GM10266 (cell line): ENCODE measurements around the gene AUTS2.

Experiments
- DNase-seq: peaks from one replicate; pipeline ENCODE4 v3.0.0; 2012; ENCODE audit errors: extremely low spot score
- TF ChIP-seq, protein P1 (sequence below): IDR thresholded peaks from 2 replicates; pipeline ENCODE4 v1.5.1; 2012; ENCODE audit warnings: mild to moderate bottlenecking, low read depth; ENCODE audit not compliant: control insufficient read depth, insufficient read depth; ENCODE audit errors: missing control alignments

The AUTS2 gene

DNA sequence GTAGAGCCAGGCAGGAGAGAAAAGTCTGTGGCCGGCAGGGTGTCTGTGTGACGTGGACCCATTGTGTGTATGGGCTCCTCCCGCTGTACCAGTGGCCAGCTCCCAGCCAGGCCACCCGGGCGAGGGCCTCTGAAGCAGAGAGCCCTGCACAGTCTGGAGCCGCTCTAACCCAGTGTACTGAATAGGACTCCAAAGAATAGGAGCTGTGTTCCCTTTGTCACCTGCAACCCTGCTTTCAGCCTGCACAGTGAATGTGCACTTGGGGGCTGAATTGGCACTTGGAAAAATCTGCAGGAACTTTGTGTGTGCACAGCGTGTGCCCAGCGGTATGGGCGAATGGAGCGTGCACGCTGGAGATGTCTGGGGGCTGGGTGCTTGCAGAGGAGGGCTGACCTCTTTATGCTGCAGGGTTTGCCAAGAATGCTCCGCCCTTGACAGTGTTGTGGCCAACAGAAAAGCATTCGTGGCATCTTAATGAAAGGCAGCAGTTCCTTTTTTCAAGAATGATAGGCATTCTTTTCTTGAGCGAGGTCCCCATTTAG lies 216.2 kb downstream of the AUTS2 start:
- TF ChIP-seq, protein P1, sequence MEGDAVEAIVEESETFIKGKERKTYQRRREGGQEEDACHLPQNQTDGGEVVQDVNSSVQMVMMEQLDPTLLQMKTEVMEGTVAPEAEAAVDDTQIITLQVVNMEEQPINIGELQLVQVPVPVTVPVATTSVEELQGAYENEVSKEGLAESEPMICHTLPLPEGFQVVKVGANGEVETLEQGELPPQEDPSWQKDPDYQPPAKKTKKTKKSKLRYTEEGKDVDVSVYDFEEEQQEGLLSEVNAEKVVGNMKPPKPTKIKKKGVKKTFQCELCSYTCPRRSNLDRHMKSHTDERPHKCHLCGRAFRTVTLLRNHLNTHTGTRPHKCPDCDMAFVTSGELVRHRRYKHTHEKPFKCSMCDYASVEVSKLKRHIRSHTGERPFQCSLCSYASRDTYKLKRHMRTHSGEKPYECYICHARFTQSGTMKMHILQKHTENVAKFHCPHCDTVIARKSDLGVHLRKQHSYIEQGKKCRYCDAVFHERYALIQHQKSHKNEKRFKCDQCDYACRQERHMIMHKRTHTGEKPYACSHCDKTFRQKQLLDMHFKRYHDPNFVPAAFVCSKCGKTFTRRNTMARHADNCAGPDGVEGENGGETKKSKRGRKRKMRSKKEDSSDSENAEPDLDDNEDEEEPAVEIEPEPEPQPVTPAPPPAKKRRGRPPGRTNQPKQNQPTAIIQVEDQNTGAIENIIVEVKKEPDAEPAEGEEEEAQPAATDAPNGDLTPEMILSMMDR: no peak
- DNase-seq: no peak

DNA sequence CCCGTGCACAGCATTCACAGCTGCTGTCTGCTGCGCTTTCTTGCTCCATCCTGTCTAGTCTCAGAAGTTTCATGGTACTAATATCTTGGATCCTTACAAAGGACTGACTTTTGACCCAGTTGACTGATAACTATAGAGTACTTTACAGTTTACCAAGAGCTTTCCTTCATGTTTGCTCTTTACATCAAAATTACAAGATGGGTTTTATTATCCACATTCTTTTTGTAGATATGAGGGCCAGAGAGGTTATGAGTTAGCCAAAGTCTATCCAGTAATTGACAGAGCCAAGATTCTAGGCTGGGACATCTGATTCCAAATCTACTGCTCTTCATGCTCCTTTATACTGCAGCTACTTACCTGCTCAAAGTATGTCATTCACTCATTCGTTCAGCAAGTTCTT lies 218.2 kb downstream of the AUTS2 start:
- DNase-seq: no peak
- TF ChIP-seq, protein P1: no peak

DNA sequence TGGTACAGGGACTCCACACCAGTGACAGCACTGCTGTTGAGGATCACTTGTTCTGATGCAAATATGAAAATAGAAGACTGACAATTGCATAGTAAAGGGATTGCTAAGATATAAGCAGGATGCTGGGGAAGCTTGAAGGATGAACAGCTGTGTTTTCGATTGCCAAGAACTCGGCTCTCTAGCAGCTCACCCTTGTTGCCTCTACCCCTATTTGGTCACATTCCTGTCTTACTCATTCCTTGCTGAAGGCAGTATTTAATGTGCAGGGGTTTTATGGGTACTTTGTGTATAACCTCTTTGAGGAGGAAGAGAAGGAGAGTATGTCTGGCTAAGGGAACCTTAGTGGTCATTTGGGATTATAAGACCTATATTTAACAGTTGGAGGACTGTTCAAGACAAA lies 218.8 kb downstream of the AUTS2 start:
- DNase-seq: no peak
- TF ChIP-seq, protein P1: no peak

DNA sequence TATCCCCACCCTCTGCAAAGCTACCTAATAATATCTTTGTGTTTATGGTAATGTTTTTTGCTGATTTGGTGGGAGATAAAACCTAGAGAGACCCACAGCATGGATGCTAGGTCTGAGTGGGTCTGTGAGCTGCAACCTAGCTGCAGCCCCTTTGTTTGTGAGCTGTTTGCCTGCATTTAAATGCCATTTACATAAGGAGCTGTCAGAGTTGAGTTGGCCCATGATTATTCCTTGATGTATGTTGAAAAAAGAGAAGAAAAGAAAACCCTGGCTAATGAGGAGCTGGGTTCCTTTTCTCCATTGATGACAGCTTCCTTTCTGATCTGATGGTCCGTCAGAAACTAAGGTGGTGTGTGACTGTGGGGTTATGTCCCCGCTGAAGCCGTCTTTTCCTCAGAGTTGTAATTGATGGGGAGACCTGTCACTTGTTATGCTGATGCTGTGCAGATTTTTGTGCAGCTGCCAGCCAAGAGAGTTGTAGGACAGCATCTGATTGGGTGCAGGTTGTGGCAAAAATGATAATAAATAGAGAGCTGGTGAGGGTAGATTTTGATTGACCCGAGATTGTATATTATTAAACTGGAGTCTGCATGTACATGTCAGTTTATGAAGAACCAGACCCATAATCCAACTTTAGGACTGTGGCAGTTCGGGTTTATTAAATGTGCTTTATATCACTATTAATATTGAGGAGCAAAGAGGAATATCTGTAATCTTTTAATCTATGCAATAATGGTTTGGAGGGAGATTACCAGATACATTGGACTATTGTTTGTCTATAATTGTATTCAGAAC lies 219.8 kb downstream of the AUTS2 start:
- TF ChIP-seq, protein P1: no peak
- no peak for DNase-seq

DNA sequence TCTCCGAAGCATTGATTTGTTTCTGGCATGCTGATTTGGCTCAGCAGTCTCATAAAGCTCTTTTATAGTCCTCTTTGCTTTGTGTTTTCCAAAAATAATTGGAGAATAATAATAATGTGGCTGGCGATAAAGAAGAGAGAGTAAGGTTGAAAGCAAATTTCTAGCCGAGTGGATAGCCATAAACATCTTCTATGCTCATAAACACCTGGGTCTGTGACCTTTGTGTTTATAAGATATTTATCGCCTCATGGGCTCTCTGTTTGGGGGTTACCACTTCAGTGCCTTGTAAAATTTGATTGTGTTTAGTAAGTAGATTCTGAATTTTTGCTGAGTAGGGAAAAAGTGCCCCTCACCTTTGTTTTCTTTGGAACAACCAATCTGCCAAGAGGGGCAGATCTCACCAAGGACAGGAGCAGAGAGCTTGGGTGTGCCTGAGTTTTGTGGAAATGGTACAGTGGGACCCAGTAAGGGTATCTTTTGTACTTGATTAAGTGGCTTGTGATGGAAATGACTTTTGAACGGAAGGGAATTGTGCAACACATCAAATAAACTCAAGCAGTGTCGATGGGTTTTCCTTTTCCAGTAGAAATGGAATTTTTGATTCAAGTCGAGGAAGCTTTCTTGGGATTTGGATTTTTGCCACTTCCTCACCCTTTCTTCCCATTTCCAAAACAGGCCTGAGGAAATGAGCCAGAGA lies 220.5 kb downstream of the AUTS2 start:
- no peak for DNase-seq
- TF ChIP-seq, protein P1: no peak

DNA sequence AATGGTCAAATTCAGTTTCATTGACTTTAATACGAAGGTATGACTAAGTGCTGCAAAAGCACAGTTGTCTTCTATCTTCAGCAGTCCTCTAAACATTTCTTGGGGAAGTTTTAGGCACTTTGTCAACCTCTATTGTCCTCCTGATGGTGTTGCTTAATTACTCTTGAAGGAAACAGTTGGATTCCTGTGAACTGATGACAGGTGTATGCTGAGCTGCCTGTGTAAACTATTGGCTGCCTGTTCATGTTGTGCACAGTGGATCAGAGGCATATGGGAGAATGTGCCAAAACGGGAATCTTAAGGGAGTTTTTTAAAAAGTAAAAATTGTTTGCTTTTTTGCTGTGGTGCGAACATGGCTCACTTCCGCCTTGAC lies 221.0 kb downstream of the AUTS2 start:
- TF ChIP-seq, protein P1: no peak

More for the DNA sequence above, 221.0 kb downstream of the AUTS2 start:
- no peak for DNase-seq
